HFF-Myc (cell line): ENCODE measurements around the gene NRP1.

ENCODE experiments used
- DNase-seq: peaks from one replicate; pipeline ENCODE4 v3.0.0-alpha.2; 2011; ENCODE audit warnings: low read depth; ENCODE audit errors: extremely low read depth
- H3K4me3 ChIP-seq: replicated peaks from 2 replicates; pipeline ENCODE4 v1.5.1; 2011; ENCODE audit warnings: low read depth, mild to moderate bottlenecking, control low read depth, low read length
- TF ChIP-seq, protein P1 (sequence below): IDR thresholded peaks from 2 replicates; pipeline ENCODE4 v1.5.1; 2012; ENCODE audit warnings: mild to moderate bottlenecking, low read depth, low read length, control low read depth; ENCODE audit errors: missing control alignments

NRP1 gene

DNA sequence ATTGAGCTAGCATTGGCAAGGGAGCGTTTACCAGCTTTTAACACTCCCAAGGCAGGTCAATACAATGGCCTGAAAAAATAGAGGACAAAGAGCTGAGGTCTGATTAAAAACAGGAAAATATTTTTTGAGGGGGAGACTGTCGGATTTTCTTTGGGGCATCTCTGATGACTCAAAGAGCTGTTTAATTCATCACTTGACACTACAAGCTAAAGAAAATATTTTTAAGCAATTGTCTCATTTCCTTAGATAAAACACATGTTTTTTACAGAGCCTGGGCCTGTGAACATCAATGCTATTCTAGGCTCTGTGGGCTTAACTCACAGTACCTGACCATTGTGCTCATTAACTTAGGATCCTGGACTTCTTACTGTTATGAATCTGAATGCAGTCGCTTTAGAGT is 100.8 kb downstream of the NRP1 start:
- no peak overlapping the region for H3K4me3 ChIP-seq
- TF ChIP-seq, protein P1, sequence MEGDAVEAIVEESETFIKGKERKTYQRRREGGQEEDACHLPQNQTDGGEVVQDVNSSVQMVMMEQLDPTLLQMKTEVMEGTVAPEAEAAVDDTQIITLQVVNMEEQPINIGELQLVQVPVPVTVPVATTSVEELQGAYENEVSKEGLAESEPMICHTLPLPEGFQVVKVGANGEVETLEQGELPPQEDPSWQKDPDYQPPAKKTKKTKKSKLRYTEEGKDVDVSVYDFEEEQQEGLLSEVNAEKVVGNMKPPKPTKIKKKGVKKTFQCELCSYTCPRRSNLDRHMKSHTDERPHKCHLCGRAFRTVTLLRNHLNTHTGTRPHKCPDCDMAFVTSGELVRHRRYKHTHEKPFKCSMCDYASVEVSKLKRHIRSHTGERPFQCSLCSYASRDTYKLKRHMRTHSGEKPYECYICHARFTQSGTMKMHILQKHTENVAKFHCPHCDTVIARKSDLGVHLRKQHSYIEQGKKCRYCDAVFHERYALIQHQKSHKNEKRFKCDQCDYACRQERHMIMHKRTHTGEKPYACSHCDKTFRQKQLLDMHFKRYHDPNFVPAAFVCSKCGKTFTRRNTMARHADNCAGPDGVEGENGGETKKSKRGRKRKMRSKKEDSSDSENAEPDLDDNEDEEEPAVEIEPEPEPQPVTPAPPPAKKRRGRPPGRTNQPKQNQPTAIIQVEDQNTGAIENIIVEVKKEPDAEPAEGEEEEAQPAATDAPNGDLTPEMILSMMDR = no peak
- DNase-seq = no peak

DNA sequence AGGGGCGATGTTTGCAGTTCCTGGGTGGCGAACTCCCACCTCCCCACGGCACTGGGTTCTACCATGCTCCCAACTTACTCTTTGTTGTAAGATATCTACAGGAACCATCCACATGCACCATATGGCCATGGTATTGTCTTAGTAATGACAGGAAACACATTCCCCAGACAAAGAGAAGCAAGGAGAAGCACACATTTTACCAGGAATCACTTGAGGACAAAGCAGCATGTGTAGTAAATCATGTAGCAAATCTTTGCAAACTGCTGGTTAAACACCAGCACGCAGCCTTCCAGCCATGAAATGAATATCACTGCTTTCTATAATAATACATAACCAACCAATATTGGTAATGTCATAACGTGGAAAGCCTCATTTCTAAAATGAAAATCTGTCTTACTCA is 101.2 kb downstream of the NRP1 start:
- DNase-seq = no peak
- TF ChIP-seq, protein P1 = no peak
- H3K4me3 ChIP-seq = no peak overlapping the region

DNA sequence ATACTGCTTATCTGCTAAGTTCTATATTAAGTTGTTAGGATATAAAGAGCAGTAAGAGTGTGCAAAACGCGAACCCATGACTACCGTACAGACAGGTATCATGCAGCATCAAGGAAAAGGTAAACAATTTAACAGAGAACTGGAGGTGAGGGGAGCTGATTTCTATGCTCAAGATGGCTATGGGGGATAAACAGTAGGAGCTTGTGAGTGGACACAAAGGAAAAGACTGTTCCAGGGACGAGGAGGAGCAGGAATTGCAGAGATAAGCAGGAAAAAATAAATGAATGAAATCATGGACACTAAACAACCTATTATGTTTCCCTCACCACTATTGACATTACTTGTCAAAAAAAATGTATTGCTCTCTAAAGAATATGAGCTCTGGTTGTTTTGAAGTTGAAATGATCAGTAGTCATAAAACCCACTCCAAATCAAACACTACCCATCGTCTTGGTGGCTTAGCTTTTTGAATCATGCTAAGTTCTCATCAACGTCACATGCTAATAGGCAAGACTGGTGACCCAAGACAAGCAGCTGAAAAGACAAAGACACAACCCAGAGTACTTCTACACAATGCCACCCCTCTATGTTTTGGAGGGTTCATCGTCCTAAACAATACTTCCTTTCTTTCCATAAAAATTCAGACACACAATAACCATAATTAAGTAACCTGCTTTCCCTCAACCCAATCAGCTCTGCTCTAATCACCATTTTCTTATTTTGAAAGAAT is 102.7 kb downstream of the NRP1 start:
- TF ChIP-seq, protein P1 = no peak
- DNase-seq = no peak
- H3K4me3 ChIP-seq = no peak overlapping the region

DNA sequence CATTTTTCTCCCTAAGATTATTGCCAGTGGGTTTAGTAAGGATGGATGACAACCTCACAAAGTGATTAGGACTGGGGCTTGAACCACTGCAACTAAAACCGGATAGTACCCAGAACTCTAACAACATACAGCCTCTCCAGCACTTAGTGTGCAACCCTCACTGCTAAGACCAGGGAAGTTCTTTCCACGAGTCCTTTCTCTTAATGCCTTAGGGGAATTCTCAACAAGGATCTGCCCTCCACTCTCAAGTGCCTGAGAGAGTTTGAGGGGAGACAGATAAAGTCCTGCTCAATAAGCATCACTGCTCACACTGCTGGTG is 104.6 kb downstream of the NRP1 start:
- no peak overlapping the region for H3K4me3 ChIP-seq
- no peak for DNase-seq
- TF ChIP-seq, protein P1 = no peak

DNA sequence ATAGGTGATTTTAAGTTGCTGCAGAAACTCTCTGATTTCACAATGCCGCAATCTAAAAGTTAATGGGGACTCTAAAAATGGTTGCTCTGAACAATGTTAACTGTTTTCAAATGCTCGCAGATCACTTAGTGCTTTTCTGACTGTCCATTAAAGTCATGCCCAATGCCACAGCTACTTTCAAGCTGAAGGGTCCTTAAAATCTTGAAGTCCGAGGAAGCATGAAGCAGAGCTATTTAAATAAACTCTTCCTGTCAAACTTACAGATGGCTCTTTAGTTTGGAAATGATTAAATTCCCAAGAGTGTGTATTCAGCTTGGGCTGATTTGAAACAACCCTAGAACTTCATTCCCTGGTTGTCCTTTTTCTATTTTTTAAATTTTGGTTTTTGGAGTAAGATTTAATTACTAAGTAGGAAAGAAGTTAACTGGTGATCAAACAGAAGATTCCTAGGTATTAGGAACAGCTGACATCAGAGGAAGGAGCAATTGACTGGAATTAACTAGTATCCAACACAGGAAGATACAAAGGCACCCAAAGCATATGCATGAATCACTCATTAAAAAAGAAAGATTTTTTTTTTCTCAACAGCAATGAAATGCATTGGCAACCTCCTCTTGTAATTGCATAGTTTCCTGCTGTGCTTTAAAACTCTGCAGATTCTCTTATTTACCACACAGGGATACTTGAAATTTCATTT is 105.1 kb downstream of the NRP1 start:
- DNase-seq = no peak
- TF ChIP-seq, protein P1 = no peak
- no peak overlapping the region for H3K4me3 ChIP-seq

DNA sequence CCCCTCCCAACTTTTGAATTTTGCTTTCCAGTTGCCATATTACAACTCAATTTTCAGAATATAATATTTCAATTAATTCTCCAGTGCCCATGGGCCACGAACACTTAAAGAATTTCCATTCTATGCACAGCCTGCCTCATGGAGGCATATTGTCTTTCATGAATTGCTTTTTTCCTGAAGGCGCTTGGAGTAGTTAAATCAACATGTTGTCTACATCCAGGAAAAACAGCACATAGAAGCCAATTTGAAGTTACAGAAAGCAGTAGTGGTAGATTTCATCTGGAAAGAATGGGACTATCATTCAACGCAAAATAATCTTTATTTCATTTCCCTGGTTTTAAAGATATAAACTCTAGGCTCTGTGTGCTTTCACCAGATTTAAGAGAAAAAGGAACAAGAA is 106.0 kb downstream of the NRP1 start:
- TF ChIP-seq, protein P1 = no peak
- H3K4me3 ChIP-seq = no peak overlapping the region
- DNase-seq = no peak
